Endothelial cell of umbilical vein (primary cell): ENCODE results near the gene TNN. TPM values are rescaled to one million over a fixed set of nuclear protein-coding genes. Genes with fewer than 3 reads are reported as not detected.

ENCODE experiments used
- BruUV-seq: library from RNA; stranded (reverse); fragments of 400-500 nt; replicated peaks from 2 replicates; lab custom pipeline; 2021; lab: Mats Ljungman, UMichigan
- CTCF ChIA-PET: fragments of 300-600, 350-600 bp; sonication (Branson Sonifier 250); formaldehyde crosslinking; loops from one replicate; lab custom pipeline; 2021; ENCODE audit warnings: antibody characterized with exemption, inconsistent platforms; lab: Charles Lee
- POLR2A ChIA-PET: fragments of 300-600, 350-600 bp; sonication (Branson Sonifier 250); formaldehyde crosslinking; loops from one replicate; lab custom pipeline; 2021; ENCODE audit warnings: antibody characterized with exemption, inconsistent platforms; lab: Charles Lee
- DNase-seq: peaks from one replicate; pipeline ENCODE4 v3.0.0-alpha.2; 2011; ENCODE audit warnings: low read depth, low spot score
- FAIRE-seq: peaks from 2 replicates; lab custom pipeline; 2011; peaks lifted over from hg19 to GRCh38; lab: Jason Lieb, UNC
- H2AFZ ChIP-seq: 2 replicates; pipeline ENCODE4 v1.6.0; 2012; ENCODE audit warnings: low read depth, low read length, control low read depth, inconsistent platforms
- H3K27ac ChIP-seq: 2 replicates; pipeline ENCODE4 v1.5.1; 2011; ENCODE audit warnings: low read depth, mild to moderate bottlenecking, control low read depth, low read length, moderate library complexity; ENCODE audit not compliant: insufficient read depth
- H3K27me3 ChIP-seq, 2 experiments: 2 replicates each; pipeline versions ENCODE4 v1.6.0 to v1.6.1; 2011; ENCODE audit warnings: low read length in 2 of 2, mixed read lengths in 1 of 2; ENCODE audit not compliant: control insufficient read depth in 2 of 2, insufficient read depth in 2 of 2
- H3K36me3 ChIP-seq, 2 experiments: 2 replicates in 1 of 2; 3 replicates in 1 of 2; pipeline ENCODE4 v1.5.1; 2011; ENCODE audit warnings: low read length in 2 of 2, mild to moderate bottlenecking in 1 of 2, moderate library complexity in 1 of 2; ENCODE audit not compliant: control insufficient read depth in 2 of 2, insufficient read depth in 2 of 2; ENCODE audit errors: extremely low read depth in 1 of 2
- H3K4me1 ChIP-seq: 3 replicates; pipeline ENCODE4 v1.5.1; 2011; ENCODE audit warnings: mild to moderate bottlenecking, low read length; ENCODE audit not compliant: control insufficient read depth, insufficient read depth; ENCODE audit errors: extremely low read depth
- H3K4me2 ChIP-seq: 2 replicates; pipeline ENCODE4 v1.6.1; 2011; ENCODE audit warnings: low read length, control low read depth, mixed read lengths; ENCODE audit not compliant: insufficient read depth
- H3K4me3 ChIP-seq, 3 experiments: fragments of 200-600 bp in 1 of 3; sonication (generic), shearing (Covaris generic) in 1 of 3; replicated peaks in 1 of 3; 2 replicates each; pipeline ENCODE4 v1.5.1; 2011 to 2016; ENCODE audit warnings: control low read depth in 3 of 3, low read length in 3 of 3, mild to moderate bottlenecking in 2 of 3, inconsistent platforms in 1 of 3, low read depth in 1 of 3, moderate library complexity in 1 of 3; ENCODE audit not compliant: insufficient read depth in 1 of 3
- H3K79me2 ChIP-seq: 2 replicates; pipeline ENCODE4 v1.6.0; 2012; ENCODE audit warnings: low read length, inconsistent platforms; ENCODE audit not compliant: control insufficient read depth, insufficient read depth
- H3K9ac ChIP-seq: replicated peaks from 2 replicates; pipeline ENCODE3; 2011; ENCODE audit warnings: low read length, control low read depth; ENCODE audit not compliant: insufficient read depth; ENCODE audit errors: extremely low read depth
- H3K9me1 ChIP-seq: replicated peaks from 3 replicates; pipeline ENCODE4 v1.6.0; 2011; ENCODE audit warnings: mild to moderate bottlenecking, low read length; ENCODE audit not compliant: control insufficient read depth, insufficient read depth; ENCODE audit errors: extremely low read depth
- H3K9me3 ChIP-seq: replicated peaks from 2 replicates; pipeline ENCODE4 v1.5.1; 2012; ENCODE audit warnings: low read length, inconsistent platforms; ENCODE audit not compliant: control insufficient read depth, insufficient read depth
- H4K20me1 ChIP-seq: replicated peaks from 2 replicates; pipeline ENCODE3; 2011; ENCODE audit warnings: mild to moderate bottlenecking, low read length; ENCODE audit not compliant: control insufficient read depth, insufficient read depth; ENCODE audit errors: extremely low read depth
- CTCF ChIP-seq, 2 donors: IDR thresholded peaks; 1 replicate in 1 of 2; 2 replicates in 1 of 2; pipeline ENCODE4 v1.5.1; 2011; ENCODE audit warnings: low read length in 2 of 2, mild to moderate bottlenecking in 2 of 2, moderate library complexity in 2 of 2, control low read depth in 1 of 2, inconsistent platforms in 1 of 2, low read depth in 1 of 2; ENCODE audit not compliant: insufficient read depth in 1 of 2; ENCODE audit errors: extremely low read depth in 1 of 2
- EZH2 ChIP-seq: IDR thresholded peaks from 2 replicates; pipeline ENCODE4 v1.6.1; 2012; ENCODE audit warnings: borderline replicate concordance, low read depth, mild to moderate bottlenecking, moderate library complexity, low read length, inconsistent platforms; ENCODE audit not compliant: severe bottlenecking
- FOS ChIP-seq: IDR thresholded peaks from 2 replicates; pipeline ENCODE4 v1.6.1; 2011; ENCODE audit warnings: mild to moderate bottlenecking, low read length, moderate library complexity, borderline replicate concordance; ENCODE audit not compliant: insufficient read depth
- JUN ChIP-seq: IDR thresholded peaks from 2 replicates; pipeline ENCODE4 v1.6.1; 2011; ENCODE audit warnings: borderline replicate concordance, low read depth; ENCODE audit not compliant: insufficient read length, insufficient read depth
- MYC ChIP-seq: IDR thresholded peaks from one replicate; pipeline ENCODE4 v1.6.1; 2011; ENCODE audit warnings: mild to moderate bottlenecking, low read depth, low read length
- POLR2A ChIP-seq: IDR thresholded peaks from 2 replicates; pipeline ENCODE4 v1.6.1; 2012; ENCODE audit warnings: low read depth, mild to moderate bottlenecking, control low read depth, low read length
- POLR2AphosphoS5 ChIP-seq: IDR thresholded peaks from 2 replicates; pipeline ENCODE4 v1.6.1; 2012; ENCODE audit warnings: low read depth, mild to moderate bottlenecking, control low read depth, low read length, moderate library complexity; ENCODE audit not compliant: insufficient read depth
- dilution Hi-C: fragments of 300-500 bp; cut with MboI; formaldehyde crosslinking; loops from one replicate; pipeline ENCODE4 v1.15.0; 2019; ENCODE audit warnings: low sequenced_read_pairs; ENCODE audit not compliant: extremely low pct_ligation_motif_present
- intact Hi-C: fragments of 100-400 bp; cut with micrococcal nuclease; formaldehyde crosslinking; loops from one replicate; pipeline ENCODE4 v1.10.0; 2022
- polyA plus RNA-seq, 4 experiments: library from polyadenylated mRNA; depleted of rRNA in 3 of 4; stranded (reverse) in 3 of 4; unstranded in 1 of 4; fragments of >200 nt; gene quantifications; 2 replicates each; pipeline versions ENCODE4 v1.2.1 to v1.2.3, GENCODE V29; 2011 to 2012; ENCODE audit warnings: missing spikeins in 1 of 4
- total RNA-seq: library from RNA; stranded (reverse); gene quantifications from 2 replicates; pipeline ENCODE4 v1.2.3, GENCODE V29; 2021

Gene TNN
- total and polyA plus RNA-seq, 2 donors (not counting 3 experiments of a cell fraction or from before 2014, with no cell fraction given) = not detected

GRCh38 chr1:175090780-175091179 is 23.1 kb downstream of the TNN start:
- no peak overlapping the region for H3K9ac ChIP-seq
- intact Hi-C loops = no loop called here

More at GRCh38 chr1:175090780-175091179, 23.1 kb downstream of the TNN start:
- H3K4me2 ChIP-seq = no peak overlapping the region
- no peaks in the 10 kb centered on the region for H3K9me1 ChIP-seq
- dilution Hi-C loops = no loop called here
- H4K20me1 ChIP-seq = no peaks in the 10 kb centered on the region
- no peaks in the 10 kb centered on the region for H3K27me3 ChIP-seq
- TF ChIP-seq POLR2A = no peak
- TF ChIP-seq POLR2AphosphoS5 = no peak
- no peak for TF ChIP-seq MYC
- TF ChIP-seq JUN = no peak
- TF ChIP-seq CTCF (IDR thresholded peaks at IDR 0.05; ENCODE audit: extremely low read depth in 1 of 2, insufficient read depth in 1 of 2, low read depth in 1 of 2, low read length in 2 of 2) = no peak
- TF ChIP-seq FOS = no peak
- TF ChIP-seq EZH2 = no peak
- POLR2A ChIA-PET = no interaction called here
- H3K79me2 ChIP-seq = no peaks in the 10 kb centered on the region
- no peak overlapping the region for H3K4me3 ChIP-seq
- H3K36me3 ChIP-seq = no peaks in the 10 kb centered on the region
- no peaks in the 10 kb centered on the region for H3K4me1 ChIP-seq
- FAIRE-seq (no peak), DNase-seq (no peak)
- H3K27ac ChIP-seq = no peak overlapping the region
- no peak overlapping the region for H2AFZ ChIP-seq
- no peaks in the 10 kb centered on the region for H3K9me3 ChIP-seq
- BruUV-seq = no TSS peak
- CTCF ChIA-PET = interaction anchor here (0.7 to 0.9 kb wide), 2 partner anchors 19 to 34 kb away, joined by 3 read pairs; no protein-coding TSS in a partner anchor
